NT2/D1 (cell line): Measurements from ENCODE around the gene MEN1.

Experiments used
- DNase-seq: peaks from one replicate; pipeline ENCODE4 v3.0.0-alpha.2; 2011; ENCODE audit warnings: low read depth, low spot score
- H3K27me3 ChIP-seq: 2 replicates; pipeline ENCODE4 v1.6.0; 2011; ENCODE audit warnings: mild to moderate bottlenecking; ENCODE audit not compliant: insufficient read length, insufficient read depth
- H3K36me3 ChIP-seq: 2 replicates; pipeline ENCODE4 v1.6.1; 2011; ENCODE audit warnings: mild to moderate bottlenecking, low read length, mixed read lengths; ENCODE audit not compliant: insufficient read depth, insufficient read length
- H3K4me1 ChIP-seq: 2 replicates; pipeline ENCODE4 v1.5.1; 2011; ENCODE audit not compliant: insufficient read depth, insufficient read length
- H3K4me3 ChIP-seq: 2 replicates; pipeline ENCODE4 v1.5.1; 2011; ENCODE audit warnings: low read depth; ENCODE audit not compliant: insufficient read length
- H3K9ac ChIP-seq: 2 replicates; pipeline ENCODE4 v1.6.0; 2011; ENCODE audit warnings: low read depth; ENCODE audit not compliant: insufficient read length
- H3K9me3 ChIP-seq: 2 replicates; pipeline ENCODE4 v1.5.1; 2011; ENCODE audit warnings: mild to moderate bottlenecking, low read length; ENCODE audit not compliant: insufficient read depth
- SUZ12 ChIP-seq: IDR thresholded peaks from 2 replicates; pipeline ENCODE4 v1.6.1; 2011; ENCODE audit not compliant: insufficient read length, insufficient read depth; ENCODE audit errors: extremely low read depth
- YY1 ChIP-seq: IDR thresholded peaks from 2 replicates; pipeline ENCODE4 v1.6.1; 2011; ENCODE audit not compliant: insufficient read length, insufficient read depth
- ZNF274 ChIP-seq: IDR thresholded peaks from 2 replicates; pipeline ENCODE4 v1.6.1; 2011; ENCODE audit warnings: mild to moderate bottlenecking, low read depth, low read length

Gene MEN1

DNA sequence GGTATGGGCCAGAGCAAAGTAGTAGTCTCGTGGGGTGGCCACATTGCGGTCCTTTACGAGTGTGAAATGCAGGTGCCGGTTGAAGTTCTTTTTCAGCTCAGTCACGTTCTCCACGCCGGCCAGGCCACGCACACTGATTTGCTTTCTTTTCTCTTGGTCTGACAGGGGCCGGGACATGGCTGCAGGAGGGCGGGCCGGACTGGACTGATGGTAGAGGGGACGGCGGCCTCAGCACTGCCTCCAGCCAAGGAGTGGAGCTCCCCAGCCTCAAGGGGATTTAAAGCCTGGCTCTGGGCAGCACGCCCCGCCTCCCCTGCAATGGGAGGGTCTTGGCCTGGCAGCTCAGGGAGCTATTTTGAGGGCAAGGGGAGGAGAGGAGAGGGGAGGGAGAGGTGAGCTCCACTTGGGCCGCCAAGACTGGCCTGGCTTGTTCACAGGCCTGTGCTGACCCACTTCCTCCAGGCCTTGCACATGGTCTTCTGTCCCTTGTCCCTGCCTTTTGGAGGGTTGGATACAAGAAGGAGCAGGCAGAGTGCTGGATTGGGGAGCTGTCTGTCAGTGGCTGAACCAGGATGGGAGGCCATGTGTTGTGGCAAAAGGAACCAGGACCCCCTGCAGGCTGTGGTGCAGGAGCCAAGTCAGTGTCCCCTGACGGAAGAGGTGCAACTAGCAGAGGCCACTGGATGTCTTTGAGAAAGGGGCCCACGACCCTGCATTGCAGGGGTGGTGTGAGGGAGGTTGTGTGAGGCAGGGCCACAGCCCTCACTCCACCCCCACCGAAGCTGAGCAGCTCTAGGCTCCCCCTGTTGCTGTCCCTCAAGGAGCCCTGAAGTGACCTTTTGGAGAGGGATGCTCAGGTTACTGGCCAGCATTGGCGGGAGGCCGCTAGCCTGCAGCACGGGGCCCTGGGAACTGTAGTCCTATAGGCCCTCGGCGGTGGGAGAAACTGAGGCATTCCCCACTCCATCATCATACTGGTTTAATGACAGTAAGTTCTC is 50.3 kb downstream of the MEN1 start, which contains the start of gene PYGM:
TSS of gene PYGM (minus strand) at position 253 of the 998 bp plus-strand sequence. CDS start at position 177, 76 bp downstream.
- H3K4me3 ChIP-seq: no peak within 1 kb of the TSS
- peak; percentile 60 for DNase-seq
- H3K4me1 ChIP-seq: peaks cover 49% of the 10 kb centered on the region
- H3K9me3 ChIP-seq: no peaks in the 10 kb centered on the region
- H3K36me3 ChIP-seq: peaks cover 28% of the 10 kb centered on the region
- no peaks in the 10 kb centered on the region for H3K27me3 ChIP-seq
- no peak for TF ChIP-seq YY1
- TF ChIP-seq SUZ12: no peak
- no peak for TF ChIP-seq ZNF274
- peak within 1 kb of the TSS; percentile 42 for H3K9ac ChIP-seq

- H3K4me1 ChIP-seq: peaks cover 44% of the 10 kb centered on the region
- no peaks in the 10 kb centered on the region for H3K27me3 ChIP-seq
- TF ChIP-seq SUZ12: no peak
- no peak for TF ChIP-seq ZNF274
- no peak for TF ChIP-seq YY1
- no peak overlapping the region for H3K4me3 ChIP-seq
- peak overlapping the region; percentile 42 for H3K9ac ChIP-seq
- peaks cover 20% of the 10 kb centered on the region for H3K36me3 ChIP-seq
- no peaks in the 10 kb centered on the region for H3K9me3 ChIP-seq
- DNase-seq: no peak
These were observed 51.1 kb downstream of the MEN1 start for GRCh38 chr11:64759131-64759721.

- TF ChIP-seq SUZ12: no peak
- TF ChIP-seq ZNF274: no peak
- TF ChIP-seq YY1: no peak
- peak overlapping the region; percentile 17 for H3K9ac ChIP-seq
- H3K36me3 ChIP-seq: peaks cover 13% of the 10 kb centered on the region
- H3K27me3 ChIP-seq: no peaks in the 10 kb centered on the region
- H3K9me3 ChIP-seq: no peaks in the 10 kb centered on the region
- DNase-seq: no peak
- peaks cover 37% of the 10 kb centered on the region for H3K4me1 ChIP-seq
- H3K4me3 ChIP-seq: no peak overlapping the region
These were observed 51.8 kb downstream of the MEN1 start for GRCh38 chr11:64758330-64759079.

GRCh38 chr11:64757549-64758329 is 52.6 kb downstream of the MEN1 start:
- no peak for DNase-seq
- Histone ChIP-seq H3K4me1 (peaks cover 34% of the 10 kb centered on the region), H3K27me3 (no peaks in the 10 kb centered on the region), H3K36me3 (peaks cover 8% of the 10 kb centered on the region), H3K9me3 (no peaks in the 10 kb centered on the region), H3K9ac (peak overlapping the region; percentile 17), H3K4me3 (no peak overlapping the region)
- TF ChIP-seq ZNF274 (no peak), SUZ12 (no peak), YY1 (no peak)

- Histone ChIP-seq H3K9ac (no peak overlapping the region), H3K4me1 (peaks cover 25% of the 10 kb centered on the region), H3K36me3 (no peaks in the 10 kb centered on the region), H3K4me3 (no peak overlapping the region), H3K27me3 (no peaks in the 10 kb centered on the region), H3K9me3 (no peaks in the 10 kb centered on the region)
- no peak for DNase-seq
- TF ChIP-seq YY1: no peak
- no peak for TF ChIP-seq ZNF274
- no peak for TF ChIP-seq SUZ12
These were observed 54.5 kb downstream of the MEN1 start for GRCh38 chr11:64755681-64756361.

GRCh38 chr11:64754919-64755662 is 55.3 kb downstream of the MEN1 start:
- TF ChIP-seq SUZ12 (no peak), YY1 (no peak), ZNF274 (no peak)
- no peak overlapping the region for H3K4me3 ChIP-seq
- H3K9ac ChIP-seq: no peak overlapping the region
- no peaks in the 10 kb centered on the region for H3K27me3 ChIP-seq
- H3K36me3 ChIP-seq: no peaks in the 10 kb centered on the region
- H3K4me1 ChIP-seq: peaks cover 20% of the 10 kb centered on the region
- DNase-seq: no peak
- H3K9me3 ChIP-seq: no peaks in the 10 kb centered on the region
